HG03025 (cell line): ENCODE measurements around the gene CELSR3.

Source experiments
- ATAC-seq: cut with Tn5 transposase; IDR thresholded peaks from one replicate; pipeline ENCODE4 v1.9.1; 2021; ENCODE audit warnings: mild to moderate bottlenecking, moderate library complexity; ENCODE audit not compliant: unreplicated experiment, low FRiP score

Gene CELSR3

DNA sequence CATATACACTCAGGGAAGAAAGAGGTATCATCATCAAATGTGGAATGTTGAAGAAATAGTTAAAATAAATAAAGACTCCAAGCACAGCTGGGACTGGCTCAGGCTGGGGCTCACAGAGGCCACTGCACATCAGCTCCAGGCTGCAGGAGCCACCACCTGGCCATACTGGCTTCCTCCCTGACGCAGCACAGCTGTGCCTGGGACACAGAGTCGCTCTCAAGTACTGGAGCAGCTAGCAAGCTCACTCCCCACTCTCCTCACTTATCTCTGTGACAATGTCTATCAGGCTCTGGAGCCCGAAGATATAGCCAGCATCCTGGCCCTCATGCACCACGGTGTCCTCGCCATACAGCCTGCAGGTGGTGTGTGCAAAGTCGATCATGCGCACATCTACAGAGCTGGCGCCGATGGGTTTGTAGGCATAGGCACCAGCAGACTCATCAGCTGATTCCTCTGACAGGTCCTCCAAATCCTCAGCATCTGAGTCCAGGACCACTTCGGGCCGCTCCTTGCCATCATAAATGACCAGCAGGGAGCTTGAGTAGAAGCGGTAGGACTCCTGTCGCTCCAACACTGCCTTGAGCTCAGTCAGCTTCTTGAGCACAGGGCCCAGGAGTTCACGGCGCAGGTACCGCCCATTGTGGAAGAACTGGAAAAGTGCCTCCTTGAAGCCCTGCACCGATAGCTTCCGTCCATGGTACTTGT is 25.5 kb upstream of the CELSR3 start:
- no peak for ATAC-seq

DNA sequence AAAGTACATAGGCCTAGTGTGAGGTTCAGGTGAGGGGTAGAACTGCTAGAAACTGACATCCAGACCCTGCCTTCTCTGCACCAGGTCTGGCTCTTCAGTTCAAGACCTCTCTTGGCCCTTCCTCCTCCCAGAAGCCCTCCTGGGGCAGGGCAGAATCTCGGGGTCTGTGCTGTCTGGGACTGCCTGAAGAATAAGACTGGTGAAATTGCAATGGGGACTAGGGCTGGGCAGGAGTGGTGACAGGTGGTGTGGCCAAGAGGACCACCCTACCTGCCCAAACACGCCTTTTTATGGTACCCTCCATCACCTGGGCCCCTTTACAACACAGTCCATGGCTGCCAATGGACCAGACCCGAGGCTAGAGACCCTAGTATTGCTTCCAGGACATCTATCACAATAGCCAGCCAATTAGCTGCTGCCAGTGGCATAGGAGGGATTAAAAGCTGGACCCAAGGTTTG is 24.6 kb upstream of the CELSR3 start:
- no peak for ATAC-seq

DNA sequence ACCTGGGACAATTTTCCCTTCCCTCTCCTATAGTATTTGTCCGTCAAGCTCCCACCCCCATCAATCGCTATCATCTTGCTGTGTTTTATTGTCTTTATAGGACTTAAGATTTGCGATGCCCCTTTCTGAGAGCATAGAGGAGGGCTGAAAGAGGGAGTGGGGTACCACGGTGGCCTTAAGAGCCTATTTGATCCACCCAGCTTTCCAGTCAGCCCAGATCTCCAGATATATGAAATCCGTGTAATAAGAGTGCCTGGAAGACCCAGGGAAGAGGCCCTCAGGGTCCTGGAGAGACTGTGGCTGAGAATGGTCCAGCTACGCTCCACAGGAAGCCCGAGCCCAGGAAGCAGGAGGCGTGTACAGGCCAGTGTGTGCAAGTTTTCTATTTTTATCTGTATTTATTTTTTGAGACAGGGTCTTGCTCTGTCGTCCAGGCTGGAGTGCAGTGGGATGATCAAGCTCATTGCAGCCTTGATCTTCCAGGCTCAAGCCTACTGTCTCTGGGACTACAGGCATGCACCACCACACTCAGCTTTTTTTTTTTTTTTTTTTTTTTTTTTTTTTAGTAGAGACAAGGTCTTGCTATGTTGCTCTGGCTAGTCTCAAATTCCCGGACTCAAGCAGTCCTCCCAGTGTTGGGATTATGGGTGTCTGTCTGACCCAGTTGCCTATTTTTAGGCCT is 24.0 kb upstream of the CELSR3 start:
- ATAC-seq: no peak

DNA sequence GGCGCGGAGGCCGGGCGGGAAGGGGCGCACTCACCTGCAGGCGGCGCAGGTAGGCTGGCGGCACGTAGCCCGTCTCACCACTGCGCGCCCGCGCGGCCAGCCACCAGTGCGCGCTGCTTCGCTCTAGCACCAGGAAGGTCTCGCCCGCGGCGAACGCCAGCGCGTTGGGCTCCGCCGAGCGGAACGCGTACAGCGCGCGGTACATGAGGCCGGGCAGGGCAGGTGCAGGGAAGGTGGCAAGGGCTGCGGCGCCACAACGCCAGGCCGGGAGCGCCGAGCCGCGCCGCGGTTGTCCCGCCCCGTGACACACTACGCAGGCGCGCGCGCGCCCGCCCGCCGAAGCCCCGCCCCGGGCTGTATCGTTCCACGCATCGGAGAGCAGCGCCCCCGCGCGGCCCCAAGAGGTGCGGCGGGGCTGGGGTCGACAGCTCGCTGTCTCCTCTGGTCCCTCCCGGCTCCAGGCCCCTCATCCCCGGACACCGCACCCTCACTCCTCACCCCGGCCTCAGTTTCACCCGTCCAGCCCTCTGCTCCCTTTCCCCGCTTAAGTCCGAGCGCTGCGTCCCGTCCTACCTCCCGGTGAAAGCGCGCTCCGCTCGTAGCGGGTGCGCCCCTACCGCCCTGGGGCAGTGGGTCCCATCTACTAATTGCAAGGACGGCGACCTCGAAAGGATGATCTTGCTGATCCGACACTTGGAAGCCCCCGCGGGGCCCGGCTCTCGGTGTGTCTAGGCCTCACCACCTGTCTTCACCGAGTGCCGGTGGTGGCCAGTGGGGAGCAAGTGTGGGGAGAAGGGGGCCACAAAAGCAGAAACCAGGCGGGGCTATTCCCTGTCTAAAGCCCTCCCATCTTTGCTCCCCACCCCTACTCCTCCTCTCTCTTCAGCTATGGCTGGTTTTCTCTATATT is 23.2 kb upstream of the CELSR3 start, which contains the start of gene NCKIPSD:
Gene NCKIPSD (minus strand): TSS at position 313 of the 909 bp plus-strand sequence. CDS start 108 bp downstream, at position 205.
- ATAC-seq: peak; percentile 67

DNA sequence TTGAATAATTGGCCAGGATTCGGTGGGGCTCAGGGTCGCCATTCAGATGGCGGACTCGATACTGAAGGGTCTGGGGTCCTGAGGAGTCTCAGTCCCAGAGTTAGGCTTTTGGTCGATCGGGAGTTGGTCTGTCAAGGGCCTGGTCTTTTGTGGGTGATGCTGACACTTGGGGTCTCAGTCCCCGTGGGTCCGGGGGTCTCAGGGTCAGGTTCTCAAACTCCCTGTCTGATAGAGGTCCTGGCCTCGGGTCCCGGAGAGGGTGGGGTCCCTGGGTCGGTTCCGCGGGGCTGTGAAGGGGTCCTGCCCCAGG is 22.6 kb upstream of the CELSR3 start:
- no peak for ATAC-seq

DNA sequence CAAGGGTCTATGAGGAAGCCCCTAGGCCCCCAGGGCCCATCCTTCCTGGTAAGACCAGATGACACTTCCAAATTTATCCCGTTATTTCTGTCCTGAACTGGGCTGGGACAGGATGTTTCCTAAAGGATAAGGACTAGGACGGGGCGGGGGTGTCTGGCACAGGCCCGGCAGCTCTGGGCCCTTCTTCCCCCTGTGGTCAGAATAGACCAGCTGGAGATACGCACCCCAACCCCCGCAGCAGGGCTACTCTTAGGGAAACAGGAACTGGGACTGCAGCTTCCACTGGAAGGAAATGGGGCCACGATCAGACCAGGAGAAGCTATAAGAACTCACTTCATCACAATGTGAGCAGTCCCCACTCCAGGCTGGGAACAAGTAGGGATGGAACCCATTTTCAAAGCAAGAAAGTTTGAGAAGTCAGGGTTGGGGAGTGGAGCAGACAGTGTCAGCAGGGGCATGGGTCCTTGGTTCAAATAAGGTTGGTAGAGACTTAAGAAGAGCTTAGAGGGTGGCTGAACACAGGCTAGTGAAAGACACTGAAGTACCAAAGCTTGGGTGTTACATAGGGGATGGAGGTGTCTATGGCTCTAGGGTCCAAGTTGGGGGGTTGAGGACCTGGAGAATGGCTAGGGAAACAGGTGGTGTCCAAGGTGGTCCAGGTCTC is 21.9 kb upstream of the CELSR3 start:
- ATAC-seq: no peak

DNA sequence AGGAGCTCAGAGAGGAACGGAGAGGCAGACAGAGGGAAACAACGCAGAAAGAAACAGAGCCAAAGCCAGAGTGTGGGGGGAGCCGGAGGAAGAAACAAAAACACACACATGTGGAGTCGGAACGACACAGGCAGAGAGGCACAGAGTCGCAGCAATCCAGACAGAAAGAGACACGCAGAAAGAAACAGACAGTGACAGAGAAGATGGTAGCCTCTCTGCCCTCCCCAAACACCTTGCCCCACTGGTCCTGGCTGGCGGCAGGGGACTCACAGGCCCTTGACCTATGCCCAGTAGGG is 21.3 kb upstream of the CELSR3 start:
- no peak for ATAC-seq

DNA sequence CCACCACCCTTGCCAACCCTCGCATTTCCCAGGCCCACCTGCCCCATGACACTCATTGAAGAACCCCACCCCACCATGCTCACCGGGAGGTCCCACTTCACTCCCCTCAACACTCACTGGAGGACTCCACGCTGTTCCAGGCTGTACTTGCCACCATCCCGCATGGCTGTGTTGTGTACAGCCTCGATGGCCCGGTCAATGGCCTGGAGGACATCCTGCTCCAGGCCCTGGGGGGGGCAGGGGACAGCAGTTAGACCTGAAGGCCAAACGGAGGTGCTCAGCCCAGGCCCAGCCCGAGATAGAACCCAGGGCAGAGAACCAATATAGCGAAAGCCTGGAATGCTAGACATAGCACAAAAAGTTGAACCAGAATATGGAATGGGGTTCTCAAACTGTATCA is 20.1 kb upstream of the CELSR3 start:
- no peak for ATAC-seq

DNA sequence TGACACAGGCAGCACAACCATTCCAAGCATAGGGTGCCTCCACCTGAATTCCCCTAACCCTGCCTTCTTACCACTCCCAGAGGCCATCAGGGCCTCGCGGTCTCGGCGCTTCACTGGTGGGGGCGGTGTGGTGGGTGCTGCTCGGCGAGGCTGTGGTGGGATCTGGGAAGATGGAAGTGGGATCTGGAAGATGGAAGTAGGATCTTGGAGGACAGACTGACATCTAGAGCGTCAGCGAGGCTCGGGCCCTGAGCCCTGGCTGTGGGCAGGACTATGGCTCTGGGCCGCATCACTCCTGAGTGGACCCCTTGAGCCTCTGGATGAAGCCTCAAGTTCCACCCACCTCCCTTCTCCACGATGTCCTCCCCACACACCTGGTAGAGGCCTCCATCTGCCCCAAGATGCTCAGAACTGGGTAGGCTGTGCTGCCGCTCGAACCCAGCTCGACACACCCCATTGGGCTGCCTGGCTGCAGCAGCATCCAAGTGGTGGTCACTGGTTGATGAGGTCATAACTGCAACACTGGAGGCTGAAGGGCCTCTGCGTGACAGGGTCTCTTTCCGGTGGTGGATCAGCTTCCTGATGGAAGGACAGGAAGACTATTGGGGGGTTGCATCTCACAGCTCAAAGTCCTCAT is 19.4 kb upstream of the CELSR3 start:
- ATAC-seq: no peak

DNA sequence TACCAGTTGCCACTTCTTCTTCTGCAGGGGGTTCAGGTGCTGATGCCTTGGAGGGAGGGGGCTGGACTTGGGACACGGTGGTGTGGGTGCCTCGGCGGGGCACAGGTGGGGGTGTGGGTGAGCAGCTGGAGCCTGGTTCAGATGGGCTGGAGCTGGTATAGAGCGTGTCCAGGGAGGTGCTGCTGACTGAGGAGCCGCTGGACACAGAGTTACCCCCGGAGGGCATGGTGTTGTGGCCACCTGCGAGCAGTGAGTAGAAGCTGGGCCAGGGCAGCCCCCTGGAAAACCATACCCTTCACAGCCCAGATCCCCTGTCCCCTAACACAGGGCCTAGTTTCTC is 18.8 kb upstream of the CELSR3 start:
- no peak for ATAC-seq

DNA sequence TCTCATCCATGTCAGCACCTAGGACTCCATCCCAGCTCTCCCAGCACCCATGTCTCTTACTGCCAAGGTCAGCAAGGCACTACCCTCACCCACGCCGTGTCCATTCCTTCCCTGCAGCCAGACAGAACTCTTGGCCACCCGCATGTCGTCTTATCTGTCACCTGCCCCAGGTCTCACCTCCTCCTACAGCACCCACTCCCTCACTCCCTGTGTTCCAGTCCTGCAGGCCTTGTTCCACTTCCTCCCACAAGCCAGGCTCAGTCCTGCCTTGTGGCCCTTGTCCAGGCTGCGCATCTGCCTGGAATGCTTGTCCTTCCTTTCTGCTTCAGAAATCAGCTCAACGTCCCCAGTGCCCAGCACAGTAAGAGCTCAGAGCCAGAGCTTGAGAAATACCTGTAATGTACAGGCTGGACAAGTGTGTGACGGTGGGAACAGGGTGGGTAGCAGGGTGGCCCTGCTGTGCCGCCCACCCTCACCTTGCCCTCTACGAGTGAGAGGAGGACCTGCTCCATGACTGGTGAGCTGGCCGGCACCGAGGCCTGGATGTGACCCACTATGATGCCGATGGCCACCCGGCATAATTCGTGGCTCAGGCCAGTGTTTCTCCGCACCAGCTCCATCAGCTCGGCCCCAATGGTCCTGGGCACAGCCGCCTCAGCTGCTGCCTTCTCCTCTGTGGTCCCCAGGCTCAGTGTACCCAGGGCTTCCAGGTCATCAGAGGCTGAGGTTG is 18.3 kb upstream of the CELSR3 start:
- ATAC-seq: no peak

DNA sequence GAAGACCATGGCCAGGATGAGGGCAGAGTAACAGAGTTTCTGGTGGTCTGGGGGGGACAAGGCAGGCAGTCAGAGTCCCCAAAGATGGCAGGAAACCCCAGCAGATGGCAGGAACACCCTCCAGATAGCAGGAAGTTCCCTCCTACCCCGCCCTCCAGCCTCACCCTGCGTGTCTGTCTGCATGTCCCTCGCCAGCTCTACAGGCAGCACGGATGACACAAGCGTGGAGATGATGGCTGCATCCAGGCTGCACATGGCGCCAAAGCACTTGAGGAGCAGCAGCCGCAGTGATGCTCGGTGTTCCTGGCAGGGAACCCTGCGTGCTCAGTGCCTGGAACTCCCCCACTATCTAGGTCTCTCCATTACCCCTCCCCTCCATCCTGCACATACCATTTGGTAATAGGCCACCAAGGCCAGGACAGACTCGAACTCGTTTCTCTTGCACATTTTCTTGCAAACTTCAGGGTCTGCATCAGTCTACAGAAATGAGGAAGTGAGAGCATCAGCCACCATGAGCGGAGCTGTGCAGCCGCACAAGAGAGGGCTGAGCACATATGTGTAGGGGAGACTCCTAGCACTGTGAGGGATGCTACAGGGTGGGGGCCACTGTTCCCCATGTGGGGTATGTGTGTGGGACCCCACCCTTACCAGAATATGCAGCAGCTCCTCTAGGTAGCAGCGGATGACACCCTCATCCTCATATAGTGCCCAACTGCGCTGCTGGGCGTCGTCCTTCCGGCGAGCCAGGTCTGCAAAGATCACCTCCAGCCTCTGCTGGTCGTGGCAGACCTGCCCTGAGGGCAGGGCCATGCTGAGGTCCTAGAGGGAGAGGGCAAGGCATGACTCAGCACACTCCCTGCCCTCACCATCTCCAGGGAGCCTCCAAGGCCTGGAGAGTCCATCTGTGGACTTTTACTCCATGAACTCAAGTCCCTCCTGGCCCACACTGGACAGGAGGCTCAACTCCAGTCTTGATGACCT is 17.0 kb upstream of the CELSR3 start:
- ATAC-seq: no peak

DNA sequence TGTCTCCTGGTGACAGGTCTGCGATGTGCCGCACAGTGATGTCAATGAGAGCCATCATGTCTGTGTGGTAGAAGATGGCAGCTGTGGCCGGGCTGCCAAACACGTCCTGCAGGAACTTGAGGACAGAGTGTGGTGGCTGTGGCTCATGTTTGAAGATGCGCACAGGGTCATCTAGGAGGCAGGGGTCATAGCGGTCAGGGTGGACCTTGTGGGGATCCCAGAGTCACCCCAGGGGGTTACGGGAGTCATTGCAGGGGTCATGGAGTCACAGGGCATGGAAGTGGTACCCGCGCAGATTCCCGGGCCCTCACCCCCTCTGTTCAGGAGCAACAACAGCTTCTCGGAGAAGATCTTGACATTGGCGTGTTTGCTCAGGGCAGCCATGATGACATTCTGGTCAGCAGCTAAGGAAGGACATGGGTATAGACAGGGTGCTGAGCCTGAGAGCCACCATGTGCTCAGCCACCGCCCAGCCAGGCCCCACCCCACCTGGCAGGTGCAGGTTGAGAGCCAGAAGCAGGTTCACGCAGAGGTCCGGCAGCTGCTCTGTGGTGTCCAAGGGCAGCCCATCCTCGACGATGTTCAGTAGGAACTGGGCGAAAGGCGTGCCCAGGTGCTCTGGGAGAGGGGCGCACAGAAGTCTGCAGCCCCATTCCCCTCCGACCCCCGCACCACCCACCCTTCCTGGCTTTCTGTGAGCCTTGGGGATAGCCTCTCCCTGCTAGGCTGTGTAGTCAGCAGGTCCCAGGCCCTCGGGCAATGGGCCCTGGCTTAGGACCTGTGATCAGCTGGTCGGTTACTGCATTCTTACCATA is 16.1 kb upstream of the CELSR3 start:
- no peak for ATAC-seq

DNA sequence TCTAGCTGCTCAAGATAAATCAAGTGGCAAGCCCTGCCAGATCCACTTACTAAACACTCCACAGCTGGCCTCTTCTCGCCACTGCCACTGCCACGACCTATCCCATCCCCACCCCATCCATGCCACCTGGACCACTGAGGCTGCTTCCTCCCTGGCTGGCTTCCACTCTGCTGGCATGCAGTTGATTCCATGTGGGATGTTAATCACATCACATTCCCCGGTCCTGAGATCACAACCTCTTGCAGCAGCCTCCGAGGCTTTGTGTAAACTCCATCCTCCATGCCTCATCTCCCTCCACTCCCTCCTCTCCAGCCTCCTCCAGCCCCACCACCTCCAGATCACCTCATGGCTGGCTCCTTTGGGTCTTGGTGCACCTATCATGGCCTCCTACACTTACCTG is 15.4 kb upstream of the CELSR3 start:
- no peak for ATAC-seq

DNA sequence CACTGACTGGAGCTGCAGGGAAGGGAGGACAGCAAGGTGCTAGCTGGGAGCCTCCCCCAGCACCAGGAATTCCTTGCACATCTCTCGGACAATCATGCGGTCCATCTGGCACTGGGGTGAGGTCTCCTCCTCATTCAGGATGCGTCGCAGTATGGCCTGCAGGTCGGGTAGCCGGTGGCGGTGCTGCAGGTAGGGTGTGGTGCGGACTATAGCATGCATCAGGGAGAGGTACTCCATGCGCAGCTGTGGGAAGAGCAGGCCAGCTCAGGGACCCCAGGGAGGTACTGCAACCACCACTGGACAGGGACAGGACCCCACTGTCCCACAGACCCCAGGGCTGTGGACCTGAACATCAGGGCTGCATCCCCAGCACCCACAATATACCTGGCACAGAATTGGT is 11.8 kb upstream of the CELSR3 start:
- no peak for ATAC-seq

DNA sequence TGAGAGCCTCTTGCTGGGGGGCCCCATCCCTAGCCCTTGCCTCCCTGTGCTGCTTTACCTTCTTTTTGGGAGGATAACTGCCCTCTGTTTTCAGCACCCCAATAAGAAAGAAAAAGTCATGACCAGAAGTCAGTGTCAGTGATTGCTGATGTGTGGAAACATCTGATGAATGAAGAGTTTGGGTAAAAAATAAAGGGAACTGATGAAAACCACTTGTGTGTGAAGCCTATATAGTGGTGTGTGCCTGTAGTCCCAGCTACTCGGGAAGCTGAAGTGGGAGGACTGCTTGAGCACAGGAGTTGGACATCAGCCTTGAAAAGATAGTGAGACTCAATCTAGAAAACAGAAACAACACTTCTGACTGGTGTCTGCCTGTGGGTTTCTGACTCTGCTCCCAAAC is 9.8 kb upstream of the CELSR3 start:
- no peak for ATAC-seq

DNA sequence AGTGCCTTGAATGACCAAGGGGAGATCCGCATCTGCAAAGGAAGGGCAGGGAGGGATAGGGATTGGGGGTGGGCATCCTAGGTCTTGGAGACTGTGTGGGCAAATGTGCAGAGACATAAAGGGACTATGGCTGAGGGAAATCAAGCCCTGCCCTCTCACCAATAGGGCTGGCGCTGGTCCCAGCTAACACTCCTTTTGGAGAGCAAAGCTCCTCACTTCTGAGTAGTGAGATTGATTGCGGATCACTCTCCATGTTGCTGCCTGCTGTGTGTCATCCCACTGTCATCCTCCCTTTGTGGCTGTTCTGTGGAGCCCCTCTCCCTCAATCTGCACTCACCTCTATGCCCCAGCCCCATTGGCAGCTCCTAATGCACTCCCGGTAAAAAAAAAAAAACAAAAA is 2.2 kb upstream of the CELSR3 start:
- no peak for ATAC-seq

DNA sequence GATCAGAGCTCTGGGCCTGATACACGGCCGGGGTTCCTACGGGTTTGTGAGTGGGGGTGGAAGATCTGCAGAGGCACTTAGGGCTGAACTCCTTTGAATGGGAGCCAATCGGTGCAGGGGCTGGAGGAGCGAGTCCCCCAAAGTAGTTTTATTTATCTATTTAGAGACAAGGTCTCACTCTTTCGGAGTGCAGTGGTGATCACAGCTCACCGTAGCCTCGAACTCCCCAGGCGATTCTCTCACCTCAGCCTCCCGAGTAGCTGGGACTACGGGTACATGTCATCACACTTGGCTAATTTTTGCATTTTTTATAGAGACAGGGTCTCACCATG is 1.6 kb upstream of the CELSR3 start:
- no peak for ATAC-seq
